Tibial nerve (tissue), 4 donors: Measurements from ENCODE around the gene GBP2. TPM values are rescaled to one million over a fixed set of nuclear protein-coding genes. Genes with fewer than 3 reads are reported as not detected.
"Not testable (repeated sequence)": the region's sequence is repeated elsewhere in the genome, so short reads cannot be mapped to it uniquely, and the experiment has no call there.

Experiments used
- DNase-seq, 2 donors: peaks; one replicate each; pipeline ENCODE4 v3.0.0-alpha.2; 2019; ENCODE audit warnings: low spot score in 2 of 2
- H3K27ac ChIP-seq, 4 donors: fragments of 200-600 bp; sonication (generic) in 3 of 4; one replicate each; pipeline ENCODE4 v1.5.1; 2017 to 2019; ENCODE audit warnings: mild to moderate bottlenecking in 1 of 4
- H3K27me3 ChIP-seq, 2 donors: fragments of 200-600 bp; sonication (generic) in 1 of 2; one replicate each; pipeline versions ENCODE4 v1.5.1 to v1.6.0; 2017 to 2019
- H3K36me3 ChIP-seq, 3 donors: fragments of 200-600 bp; sonication (generic); one replicate each; pipeline ENCODE4 v1.5.1; 2018 to 2019
- H3K4me1 ChIP-seq, 4 donors: fragments of 200-600 bp; sonication (generic) in 3 of 4; one replicate each; pipeline ENCODE4 v1.5.1; 2017 to 2019
- H3K4me3 ChIP-seq, 4 donors: fragments of 200-600 bp; sonication (generic) in 3 of 4; one replicate each; pipeline ENCODE4 v1.5.1; 2017 to 2019; ENCODE audit warnings: mild to moderate bottlenecking in 1 of 4, moderate library complexity in 1 of 4
- H3K9me3 ChIP-seq, 4 donors: fragments of 200-600 bp; sonication (generic) in 3 of 4; one replicate each; pipeline ENCODE4 v1.5.1; 2017 to 2019
- CTCF ChIP-seq, 5 experiments: fragments of 200-600 bp in 3 of 5; fragments of 450-650 bp in 2 of 5; sonication (generic) in 3 of 5; IDR thresholded peaks; one replicate each; pipeline ENCODE4 v1.5.1; 2016 to 2019; ENCODE audit warnings: antibody characterized with exemption in 5 of 5, mild to moderate bottlenecking in 3 of 5, moderate library complexity in 2 of 5
- EP300 ChIP-seq, 2 donors: sonication (generic); formaldehyde crosslinking; IDR thresholded peaks; one replicate each; pipeline ENCODE4 v1.6.1; 2017; ENCODE audit warnings: antibody characterized with exemption in 2 of 2, mild to moderate bottlenecking in 1 of 2
- POLR2A ChIP-seq, 2 donors: fragments of 450-650 bp; IDR thresholded peaks; one replicate each; pipeline ENCODE4 v1.6.1; 2017; ENCODE audit warnings: antibody characterized with exemption in 2 of 2, mild to moderate bottlenecking in 2 of 2, moderate library complexity in 2 of 2
- WGBS, 2 donors: methylation state at CpG; one replicate each; pipeline ENCODE4 v1.1.5; 2018; 5-methylcytosine and 5-hydroxymethylcytosine counted together
- total RNA-seq, 4 donors: library from RNA; depleted of rRNA; stranded (reverse); fragments of >200 nt; gene quantifications; one replicate each; pipeline ENCODE4 v1.1.0, GENCODE V29; 2016

The GBP2 gene
- total RNA-seq, 4 donors from 2014 or later = 46.7 to 71.0 (median 55.5) TPM

- 72 to 81% methylated on average over 1 of the region's 1 CpG for WGBS, 2 donors
- no peak for TF ChIP-seq POLR2A (IDR thresholded peaks at IDR 0.05)
- TF ChIP-seq EP300 (IDR thresholded peaks at IDR 0.05) = no peak
- no peak for TF ChIP-seq CTCF (IDR thresholded peaks at IDR 0.05)
- no peaks in the 10 kb centered on the region for H3K9me3 ChIP-seq
- DNase-seq = no peak
- no peaks in the 10 kb centered on the region for H3K36me3 ChIP-seq
- no peaks in the 10 kb centered on the region for H3K27me3 ChIP-seq
- H3K4me1 ChIP-seq = no peaks in the 10 kb centered on the region
- no peak overlapping the region for H3K27ac ChIP-seq
- H3K4me3 ChIP-seq = no peak overlapping the region
These were observed 36.0 kb downstream of the GBP2 start for GRCh38 chr1:89089962-89090361.

DNA sequence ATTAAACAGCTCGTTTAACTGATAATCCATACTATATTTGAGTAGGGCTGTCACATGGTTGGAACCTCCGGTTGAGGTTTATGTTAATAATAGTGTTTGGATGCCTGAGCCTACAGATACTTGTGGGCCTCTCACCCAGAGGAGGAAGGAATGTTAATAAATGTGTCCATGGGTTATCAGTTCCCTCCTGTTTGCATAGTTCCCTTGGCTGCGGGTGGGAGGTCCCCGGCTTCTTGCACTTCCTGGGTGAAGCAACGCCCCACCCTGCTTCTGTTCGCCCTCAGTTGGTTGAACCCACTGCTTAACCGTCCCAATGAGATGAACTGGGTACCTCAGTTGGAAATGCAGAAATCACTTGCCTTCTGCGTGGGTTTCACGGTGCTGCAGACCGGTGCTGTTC is 37.3 kb downstream of the GBP2 start:
- H3K27me3 ChIP-seq = no peaks in the 10 kb centered on the region
- H3K27ac ChIP-seq = no peak overlapping the region
- TF ChIP-seq POLR2A (IDR thresholded peaks at IDR 0.05) (no peak), CTCF (IDR thresholded peaks at IDR 0.05) (no peak), EP300 (IDR thresholded peaks at IDR 0.05) (no peak)
- DNase-seq = no peak
- WGBS, 2 donors = 92% methylated on average over 10 of the region's 10 CpGs
- H3K4me3 ChIP-seq = no peak overlapping the region
- H3K9me3 ChIP-seq = no peaks in the 10 kb centered on the region
- no peaks in the 10 kb centered on the region for H3K4me1 ChIP-seq
- no peaks in the 10 kb centered on the region for H3K36me3 ChIP-seq

- no peak overlapping the region for H3K4me3 ChIP-seq
- H3K27ac ChIP-seq = no peak overlapping the region
- TF ChIP-seq POLR2A (IDR thresholded peaks at IDR 0.05) = no peak
- TF ChIP-seq CTCF (IDR thresholded peaks at IDR 0.05) = no peak
- TF ChIP-seq EP300 (IDR thresholded peaks at IDR 0.05) = no peak
- H3K36me3 ChIP-seq = no peaks in the 10 kb centered on the region
- DNase-seq = no peak
- no peaks in the 10 kb centered on the region for H3K4me1 ChIP-seq
- no peaks in the 10 kb centered on the region for H3K27me3 ChIP-seq
- WGBS, 2 donors = 66 to 68% methylated on average over 8 of the region's 8 CpGs
- H3K9me3 ChIP-seq = no peaks in the 10 kb centered on the region
These were observed 38.7 kb downstream of the GBP2 start for GRCh38 chr1:89087241-89087640.

GRCh38 chr1:89085781-89086180 is 40.1 kb downstream of the GBP2 start:
- H3K27ac ChIP-seq = no peak overlapping the region
- DNase-seq = no peak
- H3K27me3 ChIP-seq = no peaks in the 10 kb centered on the region
- H3K36me3 ChIP-seq = no peaks in the 10 kb centered on the region
- peaks cover 0 to 2% (median 0%) of the 10 kb centered on the region in 4 donors for H3K9me3 ChIP-seq
- TF ChIP-seq POLR2A (IDR thresholded peaks at IDR 0.05) (no peak), CTCF (IDR thresholded peaks at IDR 0.05) (peak; percentile 37 to 73 (median 51)), EP300 (IDR thresholded peaks at IDR 0.05) (no peak)
- no peaks in the 10 kb centered on the region for H3K4me1 ChIP-seq
- H3K4me3 ChIP-seq = no peak overlapping the region

- no peak for DNase-seq
- 56 to 75% methylated on average over 3 of the region's 3 CpGs for WGBS, 2 donors
- no peaks in the 10 kb centered on the region for H3K27me3 ChIP-seq
These were observed 44.9 kb downstream of the GBP2 start for GRCh38 chr1:89081005-89081404.

DNA sequence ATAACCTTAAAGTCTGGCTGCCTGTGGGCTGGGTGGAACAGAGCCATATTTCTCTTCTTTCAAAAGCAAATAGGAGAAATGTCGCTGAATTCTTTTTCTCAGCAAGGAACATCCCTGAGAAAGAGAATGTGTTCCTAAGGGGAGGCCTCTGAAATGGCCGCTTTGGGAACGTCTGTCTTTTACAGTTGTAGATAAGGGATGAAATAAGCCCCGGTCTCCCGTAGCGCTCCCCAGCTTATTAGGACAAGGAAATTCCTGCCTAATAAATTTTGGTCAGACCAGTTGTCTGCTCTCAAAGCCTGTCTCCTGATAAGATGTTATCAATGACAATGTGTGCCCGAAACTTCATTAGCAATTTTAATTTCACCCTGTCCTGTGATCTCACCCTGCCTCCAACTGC is 45.8 kb downstream of the GBP2 start:
- not testable (repeated sequence) for H3K27me3 ChIP-seq, H3K27ac ChIP-seq, DNase-seq, H3K4me1 ChIP-seq, H3K36me3 ChIP-seq, H3K4me3 ChIP-seq
- H3K9me3 ChIP-seq = peaks cover 0 to 10% (median 2%) of the 10 kb centered on the region in 4 donors
- WGBS, 2 donors = 87 to 89% methylated on average over 7 of the region's 7 CpGs

More at GRCh38 chr1:89081005-89081404, 44.9 kb downstream of the GBP2 start:
- TF ChIP-seq EP300 (IDR thresholded peaks at IDR 0.05) = no peak
- TF ChIP-seq CTCF (IDR thresholded peaks at IDR 0.05) = no peak
- no peak for TF ChIP-seq POLR2A (IDR thresholded peaks at IDR 0.05)
- no peaks in the 10 kb centered on the region for H3K36me3 ChIP-seq
- no peaks in the 10 kb centered on the region for H3K4me1 ChIP-seq
- peak overlapping the region in 1 of 4 donors; percentile 36 for H3K27ac ChIP-seq
- no peak overlapping the region for H3K4me3 ChIP-seq
- peaks cover 0 to 10% (median 2%) of the 10 kb centered on the region in 4 donors for H3K9me3 ChIP-seq

GRCh38 chr1:89072466-89073065 is 53.3 kb downstream of the GBP2 start:
- Histone ChIP-seq H3K4me1 (peaks cover 0 to 24% (median 5%) of the 10 kb centered on the region in 4 donors), H3K9me3 (peaks cover 0 to 13% (median 0%) of the 10 kb centered on the region in 4 donors)
- not testable (repeated sequence) for H3K4me3 ChIP-seq, H3K36me3 ChIP-seq, H3K27ac ChIP-seq, H3K27me3 ChIP-seq, DNase-seq
- 78% methylated on average over 8 of the region's 8 CpGs for WGBS, 2 donors
